ENCODE measurements around the gene PPFIA2.

GRCh38 chr12:81558031-81558430, 201.1 kb downstream of the PPFIA2 start:
- TF ChIP-seq CTCF (IDR thresholded peaks at IDR 0.05) (no peak), SIN3A (IDR thresholded peaks at IDR 0.05; ENCODE audit: borderline replicate concordance, insufficient read depth, low read depth, low read length) (no peak), REST (IDR thresholded peaks at IDR 0.05; ENCODE audit: insufficient read depth in 1 of 2, low read depth in 2 of 2, low read length in 1 of 2) (no peak), POLR2AphosphoS5 (IDR thresholded peaks at IDR 0.05; ENCODE audit: low read depth, low read length) (no peak)

All from Panc1 (cell line).